KOPT-K1 (cell line): ENCODE measurements around the gene LRMDA.

Source experiments
- H3K27ac ChIP-seq: fragments of 200-600 bp; sonication (generic); 2 replicates; pipeline ENCODE4 v1.5.1; 2016; ENCODE audit warnings: antibody characterized with exemption, mild to moderate bottlenecking, low read depth, low read length; ENCODE audit not compliant: poor library complexity, severe bottlenecking
- H3K36me3 ChIP-seq: fragments of 200-600 bp; sonication (generic); 2 replicates; pipeline ENCODE4 v1.5.1; 2017; ENCODE audit warnings: antibody characterized with exemption, mild to moderate bottlenecking, low read length, moderate library complexity; ENCODE audit not compliant: insufficient read depth
- H3K9me3 ChIP-seq: fragments of 200-600 bp; sonication (generic); 2 replicates; pipeline ENCODE4 v1.5.1; 2017; ENCODE audit warnings: antibody characterized with exemption, low read length, mild to moderate bottlenecking; ENCODE audit not compliant: insufficient read depth, poor library complexity, severe bottlenecking

LRMDA gene

GRCh38 chr10:75623310-75624093 is 192.1 kb downstream of the LRMDA start:
- H3K9me3 ChIP-seq: no peaks in the 10 kb centered on the region
- no peaks in the 10 kb centered on the region for H3K36me3 ChIP-seq
- no peak overlapping the region for H3K27ac ChIP-seq

GRCh38 chr10:75624638-75625037 is 193.2 kb downstream of the LRMDA start:
- no peaks in the 10 kb centered on the region for H3K9me3 ChIP-seq
- no peak overlapping the region for H3K27ac ChIP-seq
- no peaks in the 10 kb centered on the region for H3K36me3 ChIP-seq

GRCh38 chr10:75630746-75631145 is 199.3 kb downstream of the LRMDA start:
- H3K36me3 ChIP-seq: no peaks in the 10 kb centered on the region
- no peak overlapping the region for H3K27ac ChIP-seq
- no peaks in the 10 kb centered on the region for H3K9me3 ChIP-seq

GRCh38 chr10:75632805-75633462 is 201.5 kb downstream of the LRMDA start:
- no peaks in the 10 kb centered on the region for H3K36me3 ChIP-seq
- H3K9me3 ChIP-seq: no peaks in the 10 kb centered on the region
- H3K27ac ChIP-seq: no peak overlapping the region

- Histone ChIP-seq H3K36me3 (no peaks in the 10 kb centered on the region), H3K9me3 (no peaks in the 10 kb centered on the region), H3K27ac (no peak overlapping the region)
Measured at GRCh38 chr10:75633568-75633967, 202.1 kb downstream of the LRMDA start.

- no peak overlapping the region for H3K27ac ChIP-seq
- no peaks in the 10 kb centered on the region for H3K36me3 ChIP-seq
- no peaks in the 10 kb centered on the region for H3K9me3 ChIP-seq
Measured at GRCh38 chr10:75634947-75635346, 203.5 kb downstream of the LRMDA start.

GRCh38 chr10:75638752-75639151 is 207.3 kb downstream of the LRMDA start:
- Histone ChIP-seq H3K27ac (no peak overlapping the region), H3K36me3 (no peaks in the 10 kb centered on the region), H3K9me3 (no peaks in the 10 kb centered on the region)

GRCh38 chr10:75639736-75640135 is 208.3 kb downstream of the LRMDA start:
- Histone ChIP-seq H3K36me3 (no peaks in the 10 kb centered on the region), H3K9me3 (no peaks in the 10 kb centered on the region), H3K27ac (no peak overlapping the region)

- Histone ChIP-seq H3K9me3 (no peaks in the 10 kb centered on the region), H3K36me3 (no peaks in the 10 kb centered on the region), H3K27ac (no peak overlapping the region)
Measured at GRCh38 chr10:75640381-75640780, 209.0 kb downstream of the LRMDA start.

GRCh38 chr10:75640803-75641202 is 209.4 kb downstream of the LRMDA start:
- no peaks in the 10 kb centered on the region for H3K9me3 ChIP-seq

GRCh38 chr10:75643405-75643804 is 212.0 kb downstream of the LRMDA start:
- Histone ChIP-seq H3K36me3 (no peaks in the 10 kb centered on the region), H3K27ac (no peak overlapping the region), H3K9me3 (no peaks in the 10 kb centered on the region)

More at GRCh38 chr10:75640803-75641202, 209.4 kb downstream of the LRMDA start:
- Histone ChIP-seq H3K36me3 (no peaks in the 10 kb centered on the region), H3K27ac (no peak overlapping the region)

- Histone ChIP-seq H3K36me3 (no peaks in the 10 kb centered on the region), H3K9me3 (no peaks in the 10 kb centered on the region), H3K27ac (no peak overlapping the region)
Measured at GRCh38 chr10:75643944-75644692, 212.7 kb downstream of the LRMDA start.

- Histone ChIP-seq H3K36me3 (no peaks in the 10 kb centered on the region), H3K27ac (no peak overlapping the region), H3K9me3 (no peaks in the 10 kb centered on the region)
Measured at GRCh38 chr10:75645704-75646103, 214.3 kb downstream of the LRMDA start.

GRCh38 chr10:75646218-75646915 is 214.9 kb downstream of the LRMDA start:
- Histone ChIP-seq H3K9me3 (no peaks in the 10 kb centered on the region), H3K27ac (no peak overlapping the region), H3K36me3 (no peaks in the 10 kb centered on the region)

GRCh38 chr10:75646916-75647315 is 215.5 kb downstream of the LRMDA start:
- H3K36me3 ChIP-seq: no peaks in the 10 kb centered on the region
- H3K9me3 ChIP-seq: no peaks in the 10 kb centered on the region
- H3K27ac ChIP-seq: no peak overlapping the region
